PC-9 (cell line): ENCODE data around the gene CDCA7L.

Experiments used
- CTCF ChIP-seq: fragments of 200-600 bp; sonication (generic); conservative IDR thresholded peaks from 2 replicates; pipeline ENCODE4 v1.6.1; 2017; ENCODE audit warnings: mixed run types, antibody characterized with exemption, mild to moderate bottlenecking, moderate library complexity
- EZH2 ChIP-seq: fragments of 200-600 bp; sonication (generic); IDR thresholded peaks from 2 replicates; pipeline ENCODE4 v1.8.0; 2017; ENCODE audit warnings: antibody characterized with exemption, low read depth

- TF ChIP-seq CTCF = no peak
- TF ChIP-seq EZH2 = no peak
These were observed 58.3 kb downstream of the CDCA7L start for GRCh38 chr7:21887353-21887752.
